Chondrocyte (in vitro differentiated cells): ENCODE results near the gene PSMB5. TPM values are rescaled to one million over a fixed set of nuclear protein-coding genes. Genes with fewer than 3 reads are reported as not detected.

ENCODE experiments used
- DNase-seq: peaks from one replicate; pipeline ENCODE4 v3.0.0; 2021; ENCODE audit warnings: mixed read lengths, low spot score
- H3K27ac Mint-ChIP-seq: one replicate; pipeline ENCODE4 v1.8.0; 2021; ENCODE audit warnings: mild to moderate bottlenecking, moderate library complexity, mixed read lengths; ENCODE audit not compliant: unreplicated experiment
- H3K27me3 Mint-ChIP-seq: 2 replicates; pipeline ENCODE4 v1.8.0; 2021; ENCODE audit warnings: low read depth, mixed read lengths
- H3K36me3 Mint-ChIP-seq: 2 replicates; pipeline ENCODE4 v1.8.0; 2021; ENCODE audit warnings: low read depth, mixed read lengths
- H3K4me1 Mint-ChIP-seq: 2 replicates; pipeline ENCODE4 v1.8.0; 2021; ENCODE audit warnings: low read depth, mild to moderate bottlenecking, mixed read lengths
- H3K4me3 Mint-ChIP-seq: one replicate; pipeline ENCODE4 v1.8.0; 2021; ENCODE audit warnings: mild to moderate bottlenecking, moderate library complexity, mixed read lengths; ENCODE audit not compliant: unreplicated experiment
- H3K9me3 Mint-ChIP-seq: 2 replicates; pipeline ENCODE4 v1.8.0; 2021; ENCODE audit warnings: low read depth, mixed read lengths
- total RNA-seq: library from RNA; stranded (reverse); gene quantifications from 3 replicates; pipeline ENCODE4 v1.2.1, GENCODE V29; 2021
- TF ChIP-seq, protein P1 (sequence below): fragments of 200-600 bp; sonication (generic); IDR thresholded peaks from 2 replicates; pipeline ENCODE4 v1.5.0; 2021; ENCODE audit warnings: antibody characterized with exemption, mild to moderate bottlenecking, moderate library complexity

Gene PSMB5
- total RNA-seq, 1 donor from 2014 or later = 172 TPM

DNA sequence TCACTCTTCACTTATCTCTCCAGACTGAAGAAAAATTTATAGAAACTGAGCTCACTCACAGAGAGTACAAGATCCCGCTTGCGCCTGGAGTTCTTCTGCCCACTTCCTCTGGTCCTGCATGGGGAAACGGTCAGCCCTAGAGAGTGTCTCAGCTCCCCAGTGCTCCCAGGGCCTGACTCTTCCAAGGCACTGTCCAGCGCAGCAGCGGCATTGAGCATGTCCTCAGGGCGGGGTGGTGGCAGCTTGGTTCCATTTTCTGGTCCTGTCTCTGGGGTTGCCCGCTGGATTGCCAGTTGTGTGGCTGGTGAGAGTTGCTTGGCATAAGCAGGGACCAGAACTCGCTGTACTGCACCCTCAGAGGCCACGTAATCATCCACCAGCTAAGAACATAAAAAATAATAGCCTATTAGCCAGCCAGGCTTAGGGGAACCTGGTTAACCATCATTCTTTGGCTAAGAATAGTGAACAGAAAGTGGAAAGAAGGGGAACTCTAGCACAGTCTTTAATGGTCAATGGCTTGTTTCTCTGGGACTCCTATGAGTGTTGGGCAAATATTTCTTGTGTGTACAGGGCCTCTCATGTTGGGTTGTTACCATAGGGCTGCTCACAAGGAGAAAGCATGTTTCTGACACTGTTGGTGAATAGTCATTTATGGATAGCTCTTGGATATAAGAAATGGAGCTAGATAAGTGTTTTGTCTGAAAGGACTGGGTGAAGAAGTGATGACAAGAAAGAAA is 38.6 kb downstream of the PSMB5 start:
- no peak overlapping the region for H3K27ac Mint-ChIP-seq
- H3K36me3 Mint-ChIP-seq = no peaks in the 10 kb centered on the region
- TF ChIP-seq, protein P1, sequence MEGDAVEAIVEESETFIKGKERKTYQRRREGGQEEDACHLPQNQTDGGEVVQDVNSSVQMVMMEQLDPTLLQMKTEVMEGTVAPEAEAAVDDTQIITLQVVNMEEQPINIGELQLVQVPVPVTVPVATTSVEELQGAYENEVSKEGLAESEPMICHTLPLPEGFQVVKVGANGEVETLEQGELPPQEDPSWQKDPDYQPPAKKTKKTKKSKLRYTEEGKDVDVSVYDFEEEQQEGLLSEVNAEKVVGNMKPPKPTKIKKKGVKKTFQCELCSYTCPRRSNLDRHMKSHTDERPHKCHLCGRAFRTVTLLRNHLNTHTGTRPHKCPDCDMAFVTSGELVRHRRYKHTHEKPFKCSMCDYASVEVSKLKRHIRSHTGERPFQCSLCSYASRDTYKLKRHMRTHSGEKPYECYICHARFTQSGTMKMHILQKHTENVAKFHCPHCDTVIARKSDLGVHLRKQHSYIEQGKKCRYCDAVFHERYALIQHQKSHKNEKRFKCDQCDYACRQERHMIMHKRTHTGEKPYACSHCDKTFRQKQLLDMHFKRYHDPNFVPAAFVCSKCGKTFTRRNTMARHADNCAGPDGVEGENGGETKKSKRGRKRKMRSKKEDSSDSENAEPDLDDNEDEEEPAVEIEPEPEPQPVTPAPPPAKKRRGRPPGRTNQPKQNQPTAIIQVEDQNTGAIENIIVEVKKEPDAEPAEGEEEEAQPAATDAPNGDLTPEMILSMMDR = no peak
- H3K27me3 Mint-ChIP-seq = no peaks in the 10 kb centered on the region
- DNase-seq = no peak
- H3K9me3 Mint-ChIP-seq = no peaks in the 10 kb centered on the region
- peaks cover 20% of the 10 kb centered on the region for H3K4me1 Mint-ChIP-seq
- no peak overlapping the region for H3K4me3 Mint-ChIP-seq

DNA sequence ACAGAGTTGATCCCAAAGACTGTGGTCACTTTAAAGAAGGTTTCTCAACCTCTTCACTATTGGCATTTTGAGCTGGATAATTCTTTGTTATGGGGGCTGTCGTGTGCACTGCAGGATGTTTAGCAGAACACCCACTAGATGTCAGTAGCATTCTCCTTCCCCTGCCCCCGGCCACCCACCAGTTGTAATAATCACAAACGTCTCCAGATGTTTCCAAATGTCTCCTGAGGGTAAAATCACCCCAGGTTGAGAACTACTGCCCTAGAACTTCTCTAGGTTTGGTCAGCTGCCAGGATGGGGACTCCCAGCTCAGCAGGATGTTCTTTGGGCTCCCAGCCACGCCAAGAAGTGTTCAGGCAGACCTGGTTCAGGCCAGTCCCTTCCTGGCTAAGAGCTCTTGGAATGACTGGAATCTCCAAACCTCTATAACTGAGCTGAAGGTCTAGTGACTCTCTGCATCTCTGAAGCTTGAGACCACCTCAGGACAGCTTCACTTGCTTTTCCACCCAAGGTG is 39.9 kb downstream of the PSMB5 start:
- no peak for DNase-seq
- Mint-ChIP-seq H3K27me3 (no peaks in the 10 kb centered on the region), H3K36me3 (no peaks in the 10 kb centered on the region), H3K4me1 (peaks cover 20% of the 10 kb centered on the region), H3K9me3 (no peaks in the 10 kb centered on the region), H3K4me3 (peak overlapping the region; percentile 35), H3K27ac (peak overlapping the region; percentile 74)
- TF ChIP-seq, protein P1 = peak; percentile 83

DNA sequence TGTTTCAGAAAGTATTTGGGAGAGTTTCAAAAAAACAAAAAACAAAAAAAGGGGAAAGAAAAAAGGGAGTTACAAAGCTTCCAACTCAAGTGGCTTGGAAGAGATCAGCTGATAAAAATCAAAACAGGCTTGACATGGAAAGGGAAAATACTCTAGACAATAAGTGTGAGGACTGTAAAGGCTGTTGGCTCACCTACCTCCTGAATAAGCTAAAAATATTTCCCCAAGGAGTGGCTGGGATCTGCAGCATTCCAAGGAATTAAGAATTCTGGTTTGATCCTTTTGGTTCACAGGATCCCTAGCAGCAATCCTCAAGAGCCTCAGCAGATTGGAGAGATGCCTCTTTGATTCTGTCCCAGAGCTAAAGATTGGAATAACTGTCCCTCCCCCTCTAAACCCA is 41.2 kb downstream of the PSMB5 start:
- Mint-ChIP-seq H3K4me1 (peaks cover 20% of the 10 kb centered on the region), H3K36me3 (peaks cover 1% of the 10 kb centered on the region), H3K9me3 (no peaks in the 10 kb centered on the region), H3K27me3 (no peaks in the 10 kb centered on the region), H3K27ac (no peak overlapping the region), H3K4me3 (no peak overlapping the region)
- TF ChIP-seq, protein P1 = no peak
- no peak for DNase-seq

DNA sequence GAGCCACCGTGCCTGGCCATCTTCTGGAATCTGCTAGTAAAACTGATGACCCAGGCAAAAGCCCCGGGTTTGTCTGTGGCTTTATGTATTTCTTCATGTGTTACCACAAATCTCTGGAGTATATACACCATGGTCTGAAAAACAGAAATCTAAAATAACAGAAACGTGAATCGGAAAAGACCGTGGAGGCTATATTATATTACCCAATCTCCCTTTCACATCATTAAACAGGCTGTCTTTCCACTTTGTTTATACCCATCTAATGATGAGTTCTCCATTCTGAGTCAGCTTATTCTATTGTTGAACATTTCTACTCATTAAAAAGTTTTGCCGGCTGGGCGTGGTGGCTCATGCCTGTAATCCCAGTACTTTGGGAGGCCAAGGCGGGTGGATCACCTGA is 42.8 kb downstream of the PSMB5 start:
- H3K4me1 Mint-ChIP-seq = peaks cover 20% of the 10 kb centered on the region
- H3K4me3 Mint-ChIP-seq = no peak overlapping the region
- H3K9me3 Mint-ChIP-seq = no peaks in the 10 kb centered on the region
- peaks cover 1% of the 10 kb centered on the region for H3K36me3 Mint-ChIP-seq
- no peak overlapping the region for H3K27ac Mint-ChIP-seq
- TF ChIP-seq, protein P1 = no peak
- no peaks in the 10 kb centered on the region for H3K27me3 Mint-ChIP-seq
- DNase-seq = no peak

DNA sequence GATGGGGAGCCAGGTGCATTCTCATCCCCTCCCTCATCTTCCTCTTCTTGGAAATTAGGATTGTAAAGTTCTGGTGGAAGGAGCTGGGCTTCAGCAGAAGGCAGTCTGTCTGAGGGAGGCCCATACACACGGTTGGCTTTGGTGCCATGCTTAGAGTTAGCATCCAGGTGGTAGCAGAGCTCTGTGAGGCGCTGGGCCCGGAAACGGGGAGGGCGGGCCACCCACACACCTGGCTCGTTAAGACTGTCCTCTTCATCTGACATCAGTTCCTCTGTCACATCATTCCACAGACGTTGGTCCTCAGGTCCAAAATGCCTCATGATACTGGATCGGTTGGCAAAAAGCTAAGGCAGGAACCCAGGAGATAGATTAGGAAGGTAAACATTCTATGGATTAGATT is 47.4 kb downstream of the PSMB5 start:
- DNase-seq = no peak
- H3K36me3 Mint-ChIP-seq = peaks cover 1% of the 10 kb centered on the region
- no peak overlapping the region for H3K4me3 Mint-ChIP-seq
- H3K4me1 Mint-ChIP-seq = peaks cover 3% of the 10 kb centered on the region
- H3K27ac Mint-ChIP-seq = no peak overlapping the region
- H3K27me3 Mint-ChIP-seq = no peaks in the 10 kb centered on the region
- TF ChIP-seq, protein P1 = no peak
- H3K9me3 Mint-ChIP-seq = no peaks in the 10 kb centered on the region
